MCF 10A (cell line): ENCODE results near the gene ZNF532. TPM values are rescaled to one million over a fixed set of nuclear protein-coding genes. Genes with fewer than 3 reads are reported as not detected.
A peak's percentile ranks its signal among the peaks of the same experiment; 100 is the strongest.

ENCODE experiments used
- BruUV-seq: library from RNA; stranded (reverse); fragments of 400-500 nt; replicated peaks from 2 replicates; lab custom pipeline; 2021; lab: Mats Ljungman, UMichigan
- CTCF ChIA-PET: fragments of 300-600 bp; sonication (Branson Sonifier 250); formaldehyde crosslinking; extraction: SDS; loops from one replicate; lab custom pipeline; 2021; ENCODE audit warnings: antibody characterized with exemption, inconsistent platforms; lab: Yijun Ruan, JAX
- POLR2A ChIA-PET: fragments of 300-600, 350-650 bp; sonication (Branson Sonifier 250); formaldehyde crosslinking; extraction: SDS; loops from one replicate; lab custom pipeline; 2020; ENCODE audit warnings: antibody characterized with exemption, inconsistent platforms; lab: Yijun Ruan, JAX
- DNase-seq: peaks from one replicate; pipeline ENCODE4 v3.0.0-alpha.2; 2018; ENCODE audit not compliant: unreplicated experiment
- H3K27ac Mint-ChIP-seq: one replicate; pipeline ENCODE4 v1.8.0; 2022; ENCODE audit warnings: mild to moderate bottlenecking, low read depth, mixed read lengths; ENCODE audit not compliant: unreplicated experiment
- H3K27me3 Mint-ChIP-seq: one replicate; pipeline ENCODE4 v1.8.0; 2022; ENCODE audit warnings: mixed read lengths; ENCODE audit not compliant: insufficient read depth, unreplicated experiment
- H3K36me3 Mint-ChIP-seq: one replicate; pipeline ENCODE4 v1.8.0; 2022; ENCODE audit warnings: mild to moderate bottlenecking, moderate library complexity, mixed read lengths; ENCODE audit not compliant: insufficient read depth, unreplicated experiment
- H3K4me1 Mint-ChIP-seq: one replicate; pipeline ENCODE4 v1.8.0; 2022; ENCODE audit warnings: mixed read lengths; ENCODE audit not compliant: insufficient read depth, unreplicated experiment
- H3K4me3 Mint-ChIP-seq: one replicate; pipeline ENCODE4 v1.8.0; 2022; ENCODE audit warnings: mild to moderate bottlenecking, moderate library complexity, mixed read lengths; ENCODE audit not compliant: unreplicated experiment
- H3K9me3 Mint-ChIP-seq: one replicate; pipeline ENCODE4 v1.8.0; 2022; ENCODE audit warnings: mixed read lengths; ENCODE audit not compliant: unreplicated experiment
- CTCF ChIP-seq: fragments of 200-600 bp; IDR thresholded peaks from one replicate; pipeline ENCODE4 v1.8.0; 2022; ENCODE audit warnings: antibody characterized with exemption, mild to moderate bottlenecking; ENCODE audit not compliant: unreplicated experiment
- intact Hi-C: fragments of 100-400 bp; cut with micrococcal nuclease; formaldehyde crosslinking; loops from 2 replicates; pipeline ENCODE4 v1.14.1; 2022
- total RNA-seq: library from RNA; stranded (reverse); gene quantifications from 2 replicates; pipeline ENCODE4 v1.2.3, GENCODE V29; 2022

The ZNF532 gene
- total RNA-seq, 1 experiment from 2014 or later: 64.1 TPM

- POLR2A ChIA-PET: interaction anchor here (0.6 to 2.0 kb wide), 12 partner anchors 8 to 968 kb away, joined by 3 to 12 read pairs (median 3); no protein-coding TSS in a partner anchor
- Mint-ChIP-seq H3K4me1 (peaks cover 10% of the 10 kb centered on the region), H3K9me3 (peaks cover 2% of the 10 kb centered on the region), H3K36me3 (no peaks in the 10 kb centered on the region), H3K27ac (peak overlapping the region; percentile 85), H3K4me3 (peak overlapping the region; percentile 61), H3K27me3 (no peaks in the 10 kb centered on the region)
- TF ChIP-seq CTCF: no peak
- intact Hi-C loops: no loop called here
- CTCF ChIA-PET: interaction anchor here (0.6 to 1.9 kb wide), 7 partner anchors 9 to 245 kb away, joined by 3 to 8 read pairs (median 3); no protein-coding TSS in a partner anchor
- BruUV-seq: TSS peak; percentile 57
- DNase-seq: peak; percentile 76
Observed at GRCh38 chr18:59008302-59008974, 143.8 kb downstream of the ZNF532 start.

- peaks cover 15% of the 10 kb centered on the region for H3K4me1 Mint-ChIP-seq
- TF ChIP-seq CTCF: no peak
- peaks cover 8% of the 10 kb centered on the region for H3K9me3 Mint-ChIP-seq
- intact Hi-C loops: no loop called here
- DNase-seq: no peak
- no peak overlapping the region for H3K4me3 Mint-ChIP-seq
- H3K36me3 Mint-ChIP-seq: no peaks in the 10 kb centered on the region
- POLR2A ChIA-PET: interaction anchor here (1.0 kb wide), 1 partner anchor 15 kb away, joined by 3 read pairs; no protein-coding TSS in a partner anchor
- no peaks in the 10 kb centered on the region for H3K27me3 Mint-ChIP-seq
- no TSS peak for BruUV-seq
- CTCF ChIA-PET: interaction anchor here (0.6 to 0.9 kb wide), 2 partner anchors 16 to 60 kb away, joined by 3 to 5 read pairs; no protein-coding TSS in a partner anchor
- peak overlapping the region; percentile 59 for H3K27ac Mint-ChIP-seq
Observed at GRCh38 chr18:59009846-59010245, 145.2 kb downstream of the ZNF532 start.

- Mint-ChIP-seq H3K9me3 (peaks cover 8% of the 10 kb centered on the region), H3K27ac (no peak overlapping the region), H3K27me3 (no peaks in the 10 kb centered on the region), H3K4me3 (no peak overlapping the region), H3K4me1 (peaks cover 15% of the 10 kb centered on the region), H3K36me3 (no peaks in the 10 kb centered on the region)
- POLR2A ChIA-PET: no interaction called here
- intact Hi-C loops: no loop called here
- DNase-seq: no peak
- no peak for TF ChIP-seq CTCF
- CTCF ChIA-PET: interaction anchor here (0.6 to 1.6 kb wide), 7 partner anchors 9 to 229 kb away, joined by 3 to 6 read pairs (median 3); no protein-coding TSS in a partner anchor
- BruUV-seq: no TSS peak
Observed at GRCh38 chr18:59011289-59011688, 146.6 kb downstream of the ZNF532 start.

- CTCF ChIA-PET: interaction anchor here (0.6 to 1.6 kb wide), 4 partner anchors 27 to 243 kb away, joined by 3 to 5 read pairs (median 3); no protein-coding TSS in a partner anchor
- no peaks in the 10 kb centered on the region for H3K36me3 Mint-ChIP-seq
- H3K9me3 Mint-ChIP-seq: peaks cover 8% of the 10 kb centered on the region
- H3K27me3 Mint-ChIP-seq: no peaks in the 10 kb centered on the region
- TF ChIP-seq CTCF: no peak
- H3K4me3 Mint-ChIP-seq: no peak overlapping the region
- no TSS peak for BruUV-seq
- DNase-seq: no peak
- no peak overlapping the region for H3K27ac Mint-ChIP-seq
- peaks cover 15% of the 10 kb centered on the region for H3K4me1 Mint-ChIP-seq
- intact Hi-C loops: no loop called here
- POLR2A ChIA-PET: no interaction called here
Observed at GRCh38 chr18:59011786-59012185, 147.1 kb downstream of the ZNF532 start.
